ENCODE results near the gene CFAP20. TPM values are rescaled to one million over a fixed set of nuclear protein-coding genes. Genes with fewer than 3 reads are reported as not detected.
"Not testable (repeated sequence)": the region's sequence is repeated elsewhere in the genome, so short reads cannot be mapped to it uniquely, and the experiment has no call there.

CFAP20 gene
- polyA plus RNA-seq, 1 donor from 2014 or later = 210 TPM

DNA sequence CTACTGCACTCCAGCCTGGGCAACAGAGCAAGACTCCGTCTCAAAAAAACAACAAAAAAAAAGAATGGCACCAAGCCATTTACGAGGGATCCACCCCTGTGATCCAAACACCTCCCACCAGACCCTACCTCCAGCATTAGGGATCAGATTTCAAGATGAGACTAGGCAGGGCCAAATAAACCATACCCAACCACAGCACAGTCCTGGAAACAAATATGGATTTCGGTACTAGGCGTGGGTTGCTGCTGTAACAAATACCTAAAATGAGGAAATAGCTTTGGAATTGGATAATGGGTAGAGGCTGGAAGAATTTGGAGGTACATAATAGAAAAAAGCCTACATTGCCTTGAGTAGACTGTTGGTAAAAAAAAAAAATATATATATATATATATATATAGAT, 54.5 kb downstream of the CFAP20 start (continued):
- TF ChIP-seq, protein P1, sequence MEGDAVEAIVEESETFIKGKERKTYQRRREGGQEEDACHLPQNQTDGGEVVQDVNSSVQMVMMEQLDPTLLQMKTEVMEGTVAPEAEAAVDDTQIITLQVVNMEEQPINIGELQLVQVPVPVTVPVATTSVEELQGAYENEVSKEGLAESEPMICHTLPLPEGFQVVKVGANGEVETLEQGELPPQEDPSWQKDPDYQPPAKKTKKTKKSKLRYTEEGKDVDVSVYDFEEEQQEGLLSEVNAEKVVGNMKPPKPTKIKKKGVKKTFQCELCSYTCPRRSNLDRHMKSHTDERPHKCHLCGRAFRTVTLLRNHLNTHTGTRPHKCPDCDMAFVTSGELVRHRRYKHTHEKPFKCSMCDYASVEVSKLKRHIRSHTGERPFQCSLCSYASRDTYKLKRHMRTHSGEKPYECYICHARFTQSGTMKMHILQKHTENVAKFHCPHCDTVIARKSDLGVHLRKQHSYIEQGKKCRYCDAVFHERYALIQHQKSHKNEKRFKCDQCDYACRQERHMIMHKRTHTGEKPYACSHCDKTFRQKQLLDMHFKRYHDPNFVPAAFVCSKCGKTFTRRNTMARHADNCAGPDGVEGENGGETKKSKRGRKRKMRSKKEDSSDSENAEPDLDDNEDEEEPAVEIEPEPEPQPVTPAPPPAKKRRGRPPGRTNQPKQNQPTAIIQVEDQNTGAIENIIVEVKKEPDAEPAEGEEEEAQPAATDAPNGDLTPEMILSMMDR (IDR thresholded peaks at IDR 0.05; ENCODE audit: poor library complexity, severe bottlenecking) = no peak
- TF ChIP-seq RAD21 (conservative IDR thresholded peaks at IDR 0.05) = no peak

DNA sequence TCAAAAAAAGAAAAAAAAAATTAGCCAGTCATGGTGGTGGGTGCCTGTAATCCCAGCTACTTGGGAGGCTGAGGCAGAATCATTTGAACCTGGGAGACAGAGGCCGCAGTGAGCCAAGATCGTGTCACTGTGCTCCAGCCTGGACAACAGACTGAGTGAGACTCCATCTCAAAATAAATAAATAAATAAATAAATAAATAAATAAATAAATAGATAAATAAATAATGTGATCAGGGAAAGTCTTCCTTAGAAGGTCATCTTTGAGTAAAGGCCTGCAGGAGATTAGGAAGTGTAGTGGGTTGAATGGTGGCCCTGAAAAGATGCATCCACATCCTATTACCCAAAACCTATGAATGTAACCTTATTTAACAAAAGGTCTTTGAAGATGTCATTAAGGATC, 56.1 kb downstream of the CFAP20 start:
- H3K79me2 ChIP-seq (replicated peaks; ENCODE audit: insufficient read depth, low read length); H4K20me1 ChIP-seq (ENCODE audit: insufficient read depth); H3K4me3 ChIP-seq (ENCODE audit: low read length); H3K27ac ChIP-seq (ENCODE audit: low read length); H3K9ac ChIP-seq (ENCODE audit: low read length); H3F3A ChIP-seq (ENCODE audit: insufficient read depth, low read length, poor library complexity, severe bottlenecking); H3K36me3 ChIP-seq (ENCODE audit: insufficient read depth, low read length); H3K9me2 ChIP-seq (ENCODE audit: insufficient read depth, low read length); H3K27me3 ChIP-seq (ENCODE audit: insufficient read depth, low read depth, low read length); H3K9me3 ChIP-seq (ENCODE audit: low read length); H2AFZ ChIP-seq (ENCODE audit: low read depth, low read length); H3K4me2 ChIP-seq (ENCODE audit: low read length): not testable (repeated sequence)

DNA sequence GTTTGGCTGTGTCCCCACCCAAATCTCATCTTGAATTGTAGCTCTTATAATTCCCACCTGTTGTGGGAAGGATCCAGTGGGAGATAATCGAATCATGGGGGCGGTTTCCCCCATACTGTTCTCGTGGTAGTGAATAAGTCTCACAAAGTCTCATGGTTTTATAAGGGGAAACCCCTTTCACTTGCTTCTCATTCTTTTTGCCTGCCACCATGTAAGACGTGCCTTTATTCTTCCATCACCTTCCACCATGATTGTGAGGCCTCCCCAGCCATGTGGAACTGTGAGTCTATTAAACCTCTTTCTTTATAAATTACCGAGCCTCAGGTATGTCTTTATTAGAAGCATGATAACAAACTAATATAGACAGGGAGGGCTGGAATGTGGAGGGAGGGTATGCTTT, 57.0 kb downstream of the CFAP20 start:
- not testable (repeated sequence) for H3K36me3 ChIP-seq (ENCODE audit: insufficient read depth, low read length); H3K9me3 ChIP-seq (ENCODE audit: low read length); H2AFZ ChIP-seq (ENCODE audit: low read depth, low read length); H3F3A ChIP-seq (ENCODE audit: insufficient read depth, low read length, poor library complexity, severe bottlenecking); H3K9me2 ChIP-seq (ENCODE audit: insufficient read depth, low read length); H3K27ac ChIP-seq (ENCODE audit: low read length); H3K4me2 ChIP-seq (ENCODE audit: low read length); H3K9ac ChIP-seq (ENCODE audit: low read length); H3K27me3 ChIP-seq (ENCODE audit: insufficient read depth, low read depth, low read length); H4K20me1 ChIP-seq (ENCODE audit: insufficient read depth); H3K79me2 ChIP-seq (replicated peaks; ENCODE audit: insufficient read depth, low read length); H3K4me3 ChIP-seq (ENCODE audit: low read length)

DNA sequence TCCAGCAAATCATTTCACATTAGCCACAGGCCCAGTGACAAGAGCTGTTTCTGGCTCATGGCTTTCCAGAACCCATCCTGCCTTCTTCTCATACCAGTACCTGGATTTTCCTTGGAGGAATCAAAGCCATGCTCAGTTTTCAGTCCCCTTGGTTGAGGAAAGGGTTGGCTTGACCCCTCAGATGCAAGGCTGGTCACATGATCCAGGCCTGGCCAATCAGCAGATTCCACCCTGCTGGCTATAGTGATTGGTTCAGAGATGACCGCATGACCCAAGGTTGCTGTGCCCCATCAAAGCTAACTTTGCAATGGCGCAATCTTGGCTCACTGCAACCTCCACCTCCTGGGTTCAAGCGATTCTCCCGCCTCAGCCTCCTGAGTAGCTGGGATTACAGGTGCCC, 58.6 kb downstream of the CFAP20 start:
- TF ChIP-seq EP300 (conservative IDR thresholded peaks at IDR 0.05; ENCODE audit: poor library complexity, severe bottlenecking) (no peak), MXI1 (conservative IDR thresholded peaks at IDR 0.05; ENCODE audit: poor library complexity, severe bottlenecking) (no peak), TAF1 (IDR thresholded peaks at IDR 0.05; ENCODE audit: low read depth) (no peak)
- TF ChIP-seq, protein P1 (IDR thresholded peaks at IDR 0.05; ENCODE audit: poor library complexity, severe bottlenecking) = no peak
- Histone ChIP-seq H3K79me2 (replicated peaks; ENCODE audit: insufficient read depth, low read length) (no peaks in the 10 kb centered on the region), H4K20me1 (ENCODE audit: insufficient read depth) (no peaks in the 10 kb centered on the region), H3K27me3 (ENCODE audit: insufficient read depth, low read depth, low read length) (no peaks in the 10 kb centered on the region), H3K9ac (ENCODE audit: low read length) (no peak overlapping the region), H3F3A (ENCODE audit: insufficient read depth, low read length, poor library complexity, severe bottlenecking) (no peaks in the 10 kb centered on the region), H3K36me3 (ENCODE audit: insufficient read depth, low read length) (no peaks in the 10 kb centered on the region), H3K4me2 (ENCODE audit: low read length) (no peak overlapping the region), H2AFZ (ENCODE audit: low read depth, low read length) (no peak overlapping the region), H3K27ac (ENCODE audit: low read length) (no peak overlapping the region), H3K9me2 (ENCODE audit: insufficient read depth, low read length) (no peaks in the 10 kb centered on the region), H3K9me3 (ENCODE audit: low read length) (no peaks in the 10 kb centered on the region), H3K4me3 (ENCODE audit: low read length) (no peak overlapping the region)

Small RNAs within 50 kb of the gene (small RNA-seq; reads per million reads assigned to genes)
- gene RF00019 = 0 to 1.2 (median 0) reads per million in 3 experiments

Other genes starting within 250 kb of the CFAP20 start
- gene CNGB1, start 158.3 kb downstream of the CFAP20 start, polyA plus RNA-seq = 19.1 and 20.7 TPM in 2 replicates
- gene ZNF319, start 128.7 kb downstream of the CFAP20 start, polyA plus RNA-seq = 5.1 and 7.0 TPM in 2 replicates
- gene USB1, start 128.0 kb downstream of the CFAP20 start, polyA plus RNA-seq = 25.7 and 47.0 TPM in 2 replicates
- gene MMP15, start 103.6 kb downstream of the CFAP20 start, polyA plus RNA-seq = 18.5 and 18.7 TPM in 2 replicates
- 36.7 and 38.4 TPM in 2 replicates for gene CSNK2A2, start 68.7 kb upstream of the CFAP20 start, polyA plus RNA-seq
- not detected in 2 replicates for gene PRSS54, start 165.6 kb upstream of the CFAP20 start, polyA plus RNA-seq